ENCODE measurements around the gene MMP23B.
"Not testable (repeated sequence)": the region's sequence is repeated elsewhere in the genome, so short reads cannot be mapped to it uniquely, and the experiment has no call there.

MMP23B gene

DNA sequence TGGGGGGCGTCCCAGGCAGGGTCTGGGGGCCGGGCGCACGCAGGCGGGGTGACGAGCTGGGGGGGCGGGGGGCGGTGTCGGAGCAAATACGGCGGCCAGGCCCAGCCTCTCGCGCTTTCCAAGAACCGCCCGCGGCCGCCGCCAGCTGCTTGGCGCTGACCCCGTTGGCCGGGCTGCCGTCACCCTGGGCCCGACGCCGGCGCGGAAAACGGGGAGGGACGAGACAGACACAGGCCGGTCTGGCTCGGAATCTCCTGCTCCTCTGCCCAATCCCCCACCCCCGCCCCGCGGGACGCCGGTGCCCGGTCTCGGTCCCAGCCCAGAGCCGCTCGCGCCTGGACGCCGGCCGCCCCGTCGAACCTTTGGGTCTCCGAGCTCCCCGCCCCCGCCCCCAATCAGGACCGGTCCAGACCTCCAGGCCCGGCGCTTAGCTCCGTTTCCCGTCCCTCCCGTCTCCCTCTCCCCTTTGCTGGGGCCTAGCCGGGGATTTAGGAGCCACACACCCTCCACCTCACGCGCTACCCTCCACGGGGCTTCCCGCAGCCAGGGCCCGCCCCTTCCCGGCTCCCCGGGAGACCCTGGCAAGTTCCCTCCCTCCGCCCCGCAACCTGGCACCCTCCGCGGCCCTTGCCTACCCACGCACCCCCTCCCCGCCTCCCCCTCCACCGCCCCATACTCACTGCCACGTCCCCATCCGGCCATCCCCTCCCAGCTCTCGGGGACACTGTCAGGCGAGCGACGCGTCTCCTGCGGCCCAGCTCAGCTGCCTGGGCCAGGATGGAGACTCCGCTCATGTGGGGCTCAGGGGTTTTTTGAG is 800 bp upstream of the MMP23B start:
- peak overlapping the region; percentile 44 to 71 for H3K4me3 Mint-ChIP-seq
- H3K4me1 Mint-ChIP-seq: peaks cover 20% of the 10 kb centered on the region
- DNase-seq (no peak), ATAC-seq (no peak)
- no peaks in the 10 kb centered on the region for H3K9me3 Mint-ChIP-seq
- peaks cover 7% of the 10 kb centered on the region for H3K27me3 Mint-ChIP-seq
- H3K27ac Mint-ChIP-seq: no peak overlapping the region

DNA sequence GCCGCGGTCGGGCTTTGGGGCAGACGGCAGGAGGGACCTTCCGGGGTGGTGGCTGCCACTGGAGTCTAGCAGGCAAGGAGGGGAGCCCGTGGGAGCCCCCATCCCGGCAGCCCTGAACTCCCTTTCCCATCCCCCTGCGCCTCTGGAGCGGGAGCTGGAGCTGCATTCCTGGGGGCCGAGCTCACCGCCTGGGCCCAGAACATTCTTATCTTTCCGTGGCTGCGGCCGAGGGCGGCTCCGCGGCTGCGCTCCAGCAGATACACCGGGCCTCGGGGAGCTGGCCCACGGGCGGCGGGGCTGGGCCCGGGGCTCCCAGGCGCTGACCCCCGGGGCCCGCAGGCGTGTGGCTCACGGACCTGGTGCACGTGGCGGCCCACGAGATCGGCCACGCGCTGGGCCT is 1.4 kb downstream of the MMP23B start:
- not testable (repeated sequence) for H3K27me3 Mint-ChIP-seq, ATAC-seq, DNase-seq, H3K27ac Mint-ChIP-seq, H3K9me3 Mint-ChIP-seq, H3K4me3 Mint-ChIP-seq
- H3K4me1 Mint-ChIP-seq: peaks cover 13% of the 10 kb centered on the region

DNA sequence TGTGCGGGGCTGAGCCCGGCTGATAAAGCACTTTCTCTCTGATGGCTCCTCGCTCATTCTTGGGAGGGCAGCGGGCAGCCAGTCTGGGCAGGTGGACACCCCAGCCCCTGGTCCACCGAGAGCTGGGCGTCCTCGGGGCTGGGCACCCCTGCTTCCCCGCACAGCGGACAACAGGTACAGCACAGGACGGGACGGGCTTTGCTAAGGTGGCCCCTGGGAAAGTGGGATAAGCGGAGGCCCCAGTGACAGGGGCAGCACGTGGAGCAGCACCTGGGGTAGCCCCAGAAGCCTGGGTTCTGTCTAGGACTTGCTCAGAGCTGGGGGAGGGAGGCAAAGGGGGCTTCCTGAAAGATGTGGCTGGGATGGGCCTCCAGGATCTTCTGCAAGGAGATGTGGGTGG is 2.6 kb downstream of the MMP23B start:
- H3K27ac Mint-ChIP-seq, ATAC-seq, H3K27me3 Mint-ChIP-seq, H3K4me3 Mint-ChIP-seq, H3K9me3 Mint-ChIP-seq, H3K4me1 Mint-ChIP-seq: not testable (repeated sequence)
- peak in 1 of 2 donors; percentile 3 for DNase-seq

DNA sequence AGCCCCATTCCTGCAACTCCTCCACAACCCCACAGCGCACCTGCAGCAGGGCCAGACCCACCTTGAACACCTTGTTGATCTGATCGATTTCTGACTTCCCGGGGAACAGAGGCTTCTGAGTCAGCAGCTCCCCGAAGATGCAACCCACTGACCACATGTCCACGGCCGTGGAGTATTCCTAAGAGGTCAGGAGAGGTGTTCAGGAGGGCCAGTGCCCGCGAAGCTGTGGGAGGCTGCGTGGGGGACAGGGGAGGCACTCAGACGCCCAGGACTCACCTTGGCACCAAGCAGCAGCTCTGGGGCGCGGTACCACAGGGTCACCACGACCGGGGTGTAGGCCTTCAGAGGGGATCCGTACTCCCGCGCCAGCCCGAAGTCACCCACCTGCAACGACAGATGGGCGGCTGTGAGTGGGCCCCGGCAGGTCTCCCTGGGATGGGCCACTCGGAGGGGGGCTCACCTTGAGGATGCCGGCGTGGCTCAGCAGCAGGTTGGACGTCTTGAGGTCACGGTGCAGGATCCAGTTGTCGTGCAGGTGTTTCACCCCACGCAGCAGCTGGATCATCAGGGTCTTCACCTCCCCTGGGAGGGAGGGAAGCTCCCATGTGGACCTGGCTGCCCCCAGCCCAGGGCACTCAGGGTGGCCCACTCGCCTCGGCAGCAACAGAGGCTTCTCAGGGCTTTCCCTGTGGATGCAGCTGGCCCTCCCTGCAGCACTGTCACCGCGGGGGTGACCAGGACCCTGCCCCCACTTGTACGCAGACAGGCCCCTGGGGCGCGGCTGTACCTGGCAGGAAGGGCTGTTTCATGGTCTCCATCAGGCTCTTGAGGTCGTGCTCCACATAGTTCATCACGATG is 4.9 kb downstream of the MMP23B start:
- not testable (repeated sequence) for H3K4me3 Mint-ChIP-seq, H3K27me3 Mint-ChIP-seq, DNase-seq, H3K9me3 Mint-ChIP-seq, H3K4me1 Mint-ChIP-seq, ATAC-seq
- H3K27ac Mint-ChIP-seq: peak overlapping the region in 1 of 2 donors; percentile 63

DNA sequence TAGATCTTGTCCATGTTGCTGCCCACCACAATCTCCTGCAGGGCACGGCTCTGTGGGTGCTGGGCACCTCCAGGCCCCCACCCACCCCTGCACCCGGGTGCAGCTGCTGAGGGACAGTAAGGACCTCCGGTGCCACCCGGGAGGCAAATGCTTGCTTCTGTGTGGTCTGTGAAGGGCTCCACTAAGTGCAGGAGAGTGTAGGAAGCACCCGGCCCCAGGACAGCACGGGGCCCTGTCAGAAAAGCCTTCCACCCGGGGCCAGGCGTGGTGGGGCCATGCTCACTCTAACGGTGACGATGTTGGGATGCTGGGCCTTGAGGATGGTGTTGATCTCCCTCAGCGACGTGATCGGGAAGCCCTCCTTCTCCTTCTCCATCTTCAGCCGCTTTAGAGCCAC is 5.5 kb downstream of the MMP23B start:
- H3K9me3 Mint-ChIP-seq, H3K27ac Mint-ChIP-seq, ATAC-seq, H3K4me1 Mint-ChIP-seq, DNase-seq, H3K27me3 Mint-ChIP-seq, H3K4me3 Mint-ChIP-seq: not testable (repeated sequence)

DNA sequence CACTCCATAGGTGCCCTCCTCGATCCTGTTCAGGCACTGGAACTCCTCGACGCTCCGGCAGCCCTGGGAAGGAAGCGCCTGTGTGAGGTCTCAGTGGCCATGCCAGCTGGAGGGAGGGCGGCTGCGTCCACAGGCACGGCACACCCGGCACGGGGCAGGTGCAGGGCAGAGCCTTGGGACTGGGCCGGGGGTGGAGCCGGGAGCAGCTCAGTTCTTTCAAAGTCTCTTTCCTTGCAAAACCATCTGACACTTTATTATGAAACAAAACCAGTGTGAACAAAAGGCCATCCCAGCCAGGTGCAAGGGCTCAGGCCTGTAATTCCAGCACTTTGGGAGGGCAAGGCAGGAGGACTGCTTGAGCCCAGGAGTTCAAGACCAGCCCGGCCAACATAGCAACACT is 6.6 kb downstream of the MMP23B start:
- not testable (repeated sequence) for H3K27ac Mint-ChIP-seq, ATAC-seq, DNase-seq, H3K9me3 Mint-ChIP-seq, H3K27me3 Mint-ChIP-seq, H3K4me3 Mint-ChIP-seq, H3K4me1 Mint-ChIP-seq

DNA sequence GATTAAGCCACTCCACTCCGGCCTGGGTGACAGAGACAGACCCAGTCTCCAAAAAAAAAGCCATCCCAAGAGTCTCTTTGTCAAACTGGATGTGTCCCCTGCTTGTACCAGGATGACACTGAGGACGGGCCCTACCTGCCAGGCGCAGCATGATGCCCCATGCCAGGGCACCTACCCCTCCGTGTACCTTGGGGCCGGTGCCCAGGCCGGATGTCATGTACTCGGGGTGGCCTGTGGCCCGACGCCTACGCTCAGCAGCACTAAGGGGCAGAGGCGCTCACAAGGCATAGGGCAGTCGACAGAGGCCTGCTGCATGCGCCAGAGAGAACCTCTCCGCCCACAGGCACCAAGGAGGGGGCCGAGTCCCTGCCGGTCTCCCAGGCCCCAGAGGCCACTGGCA is 7.4 kb downstream of the MMP23B start:
- not testable (repeated sequence) for H3K27me3 Mint-ChIP-seq, H3K4me3 Mint-ChIP-seq, H3K4me1 Mint-ChIP-seq, DNase-seq, ATAC-seq, H3K9me3 Mint-ChIP-seq, H3K27ac Mint-ChIP-seq

DNA sequence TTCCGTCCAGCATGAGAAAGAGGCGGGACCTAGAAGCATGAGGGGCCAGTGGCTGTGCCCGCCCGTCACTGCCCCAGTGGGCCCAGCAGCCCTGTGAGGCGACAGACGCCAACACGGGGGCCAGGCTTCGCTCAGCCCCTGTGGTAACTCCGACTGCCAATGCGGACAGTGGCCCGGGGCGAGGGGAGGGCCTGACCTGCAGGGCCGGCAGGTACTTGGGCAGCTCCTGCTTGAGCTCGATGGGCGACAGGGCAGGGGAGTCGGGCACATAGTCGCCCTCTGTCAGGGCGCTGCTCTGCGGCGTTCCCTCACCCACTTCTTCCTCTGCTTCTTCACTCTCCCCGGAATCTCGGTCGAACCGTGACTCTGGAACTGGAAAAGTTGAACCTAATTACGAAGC is 8.1 kb downstream of the MMP23B start:
- H3K4me3 Mint-ChIP-seq, H3K27me3 Mint-ChIP-seq, ATAC-seq, H3K4me1 Mint-ChIP-seq, DNase-seq, H3K9me3 Mint-ChIP-seq: not testable (repeated sequence)
- peak overlapping the region in 1 of 2 donors; percentile 12 for H3K27ac Mint-ChIP-seq

DNA sequence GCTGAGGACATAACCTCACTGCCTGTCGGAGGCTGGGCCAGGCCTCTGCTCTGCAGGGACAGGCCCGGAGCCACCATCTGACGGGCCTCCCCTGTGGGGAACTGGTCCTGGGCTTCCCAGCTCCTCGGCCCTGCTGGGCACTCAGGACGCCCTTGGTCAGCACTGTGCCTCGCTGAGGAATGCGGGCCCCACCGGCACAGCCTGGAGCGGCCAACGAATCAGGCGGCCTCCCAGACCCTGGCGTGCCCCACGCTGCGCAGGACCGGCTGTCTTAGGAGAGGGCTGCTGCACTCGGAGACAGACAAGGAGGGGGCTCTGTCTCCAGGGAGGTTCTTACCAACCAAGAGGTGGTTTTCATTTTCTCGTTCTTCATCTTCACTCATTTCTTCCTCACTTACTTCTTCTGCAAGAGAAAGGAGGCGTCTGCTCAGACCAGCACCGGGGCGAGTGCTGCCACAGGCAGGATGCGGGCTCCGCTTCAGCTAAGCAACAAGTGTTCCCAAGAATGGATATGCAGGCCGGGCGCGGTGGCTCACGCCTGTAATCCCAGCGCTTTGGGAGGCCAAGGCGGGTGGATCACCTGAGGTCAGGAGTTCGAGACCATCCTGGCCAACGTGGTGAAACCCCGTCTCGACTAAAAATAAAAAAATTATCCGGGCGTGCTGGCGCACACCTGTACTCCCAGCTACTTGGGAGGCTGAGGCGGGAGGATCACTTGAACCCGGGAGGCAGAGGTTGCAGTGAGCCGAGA is 8.9 kb downstream of the MMP23B start:
- H3K4me1 Mint-ChIP-seq, H3K9me3 Mint-ChIP-seq, H3K4me3 Mint-ChIP-seq, ATAC-seq, H3K27ac Mint-ChIP-seq, H3K27me3 Mint-ChIP-seq, DNase-seq: not testable (repeated sequence)

DNA sequence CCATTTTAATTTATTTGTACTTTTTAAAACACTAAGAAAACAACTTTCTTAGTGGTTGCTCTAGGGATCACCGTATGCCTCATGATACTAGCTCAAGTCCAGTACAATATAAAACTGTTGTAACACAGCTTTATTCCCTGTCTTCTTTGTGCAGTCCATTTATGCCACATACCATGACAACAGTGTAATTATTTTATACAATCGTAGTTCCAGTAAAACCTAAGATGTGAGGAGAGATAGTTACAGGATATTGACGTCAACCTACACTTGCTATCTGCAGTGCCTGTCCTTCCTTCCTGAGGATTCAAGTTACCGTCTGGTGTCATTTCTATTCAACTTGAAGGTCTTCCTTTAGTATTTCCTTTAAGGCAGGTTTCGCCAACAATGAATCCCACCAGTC is 14.4 kb downstream of the MMP23B start:
- not testable (repeated sequence) for DNase-seq, H3K4me1 Mint-ChIP-seq, H3K27ac Mint-ChIP-seq, H3K9me3 Mint-ChIP-seq, H3K27me3 Mint-ChIP-seq, ATAC-seq, H3K4me3 Mint-ChIP-seq

DNA sequence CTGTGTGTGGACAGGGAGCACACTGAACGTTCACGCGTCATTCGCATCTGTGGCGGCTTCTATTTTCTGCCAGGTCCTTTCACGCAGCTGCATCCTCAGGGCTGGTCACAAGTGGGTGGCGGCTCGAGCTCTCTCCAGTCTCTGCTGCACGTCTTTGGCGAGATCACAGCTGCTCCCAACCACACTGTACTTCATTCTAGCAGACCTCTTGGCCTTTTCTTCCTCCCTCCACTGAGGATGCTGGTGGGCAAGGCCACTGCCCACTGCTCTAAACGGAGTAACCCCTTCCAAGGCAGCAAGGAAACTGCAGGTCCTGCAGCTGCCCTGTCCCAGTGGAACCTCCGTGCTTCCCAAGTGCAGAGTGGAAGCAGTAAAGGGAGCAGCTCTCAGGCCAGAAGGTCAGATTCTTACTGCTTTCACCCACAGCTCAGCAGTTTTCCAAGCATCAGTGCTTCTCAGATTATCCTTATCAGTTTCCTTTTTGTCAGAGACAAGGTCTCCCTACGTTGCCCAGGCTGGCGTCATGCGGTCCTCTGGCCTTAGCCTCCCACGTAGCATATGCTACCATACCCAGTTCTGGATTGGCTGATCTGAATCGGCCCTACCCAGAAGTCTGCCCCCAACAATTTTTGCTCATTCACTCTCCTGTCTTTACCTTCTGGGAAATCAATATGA is 15.7 kb downstream of the MMP23B start:
- DNase-seq, H3K27me3 Mint-ChIP-seq, ATAC-seq, H3K4me3 Mint-ChIP-seq, H3K9me3 Mint-ChIP-seq, H3K4me1 Mint-ChIP-seq: not testable (repeated sequence)
- peak overlapping the region in 1 of 2 donors; percentile 14 for H3K27ac Mint-ChIP-seq

- not testable (repeated sequence) for H3K4me3 Mint-ChIP-seq, ATAC-seq, H3K27ac Mint-ChIP-seq, DNase-seq, H3K4me1 Mint-ChIP-seq, H3K9me3 Mint-ChIP-seq, H3K27me3 Mint-ChIP-seq
These were observed 16.3 kb downstream of the MMP23B start for GRCh38 chr1:1648265-1648664.

DNA sequence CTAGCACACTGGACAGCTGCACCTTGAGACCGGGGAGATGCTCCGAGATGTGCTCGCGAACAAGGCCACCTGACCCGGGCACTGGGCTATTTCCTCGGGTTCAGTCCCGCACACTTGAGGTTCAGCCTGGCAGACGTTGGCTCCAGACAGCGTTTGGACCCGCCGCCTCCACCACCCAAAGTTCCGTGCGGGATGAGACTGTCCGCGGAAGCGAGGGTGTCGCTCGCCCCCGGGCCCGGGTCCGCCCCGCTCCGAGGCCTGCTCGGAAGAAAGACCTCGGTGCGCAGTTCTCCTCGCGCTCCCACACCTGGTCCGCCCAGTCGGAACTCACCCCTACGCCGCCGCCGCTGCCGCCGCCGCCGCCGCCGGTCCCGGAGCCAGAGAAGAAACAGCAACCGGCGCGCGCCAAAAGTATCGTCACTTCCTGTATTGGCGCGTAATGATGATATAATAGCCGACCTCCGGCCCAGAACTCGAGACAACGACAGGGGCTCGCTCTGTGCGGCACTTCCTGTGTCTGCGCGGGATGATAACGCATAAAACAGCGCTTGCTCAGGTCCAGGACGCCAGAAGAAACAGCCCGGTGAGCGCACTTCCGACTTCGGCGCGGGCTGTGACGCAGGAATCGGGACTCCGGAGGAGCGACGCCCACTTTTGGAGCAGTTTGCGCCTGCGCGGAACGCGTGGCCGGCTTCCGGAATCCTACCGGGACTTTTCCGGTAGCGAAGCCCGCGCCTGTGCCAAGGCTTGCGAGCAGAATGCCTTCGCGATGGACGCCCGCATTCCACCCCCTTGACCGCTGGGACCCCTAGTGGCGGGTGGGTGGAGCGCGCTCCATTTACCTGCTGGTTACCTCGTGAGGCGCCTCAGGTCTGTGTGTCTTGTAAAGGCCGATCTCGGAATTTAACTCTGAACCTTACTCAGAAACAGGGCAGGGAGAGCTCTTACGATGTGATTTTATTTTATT is 26.9 kb downstream of the MMP23B start, which contains the start of gene CDK11B:
Gene CDK11B (minus strand): TSS at position 422 of the 967 bp plus-strand sequence. CDS start 1,519 bp downstream, outside the sequence.
- not testable (repeated sequence) for H3K4me1 Mint-ChIP-seq, H3K9me3 Mint-ChIP-seq, H3K27me3 Mint-ChIP-seq
- peak; percentile 95 to 98 for DNase-seq
- H3K27ac Mint-ChIP-seq: peak within 1 kb of the TSS; percentile 98 to 99
- peak; percentile 98 for ATAC-seq
- H3K4me3 Mint-ChIP-seq: peak within 1 kb of the TSS; percentile 93 to 94

DNA sequence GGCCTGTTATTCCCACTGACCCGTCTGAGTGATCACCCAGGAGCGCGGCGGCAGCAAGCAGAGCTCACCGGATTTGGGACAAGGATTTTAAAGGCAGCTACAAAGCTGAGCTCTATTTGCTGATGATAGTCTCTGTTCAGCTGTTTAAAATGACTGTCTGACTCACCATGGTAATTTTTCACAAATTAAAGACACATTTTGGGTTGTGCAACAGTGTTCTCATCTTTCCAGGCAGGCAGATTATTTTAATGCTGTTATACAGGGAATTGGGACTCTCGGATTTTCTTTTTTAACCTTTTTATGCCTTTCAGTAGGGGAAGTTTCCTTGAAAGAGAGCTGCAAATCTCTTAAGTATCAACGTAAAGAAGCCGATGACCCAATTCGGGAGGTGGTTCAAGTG is 30.4 kb downstream of the MMP23B start:
- DNase-seq, H3K27ac Mint-ChIP-seq, H3K4me1 Mint-ChIP-seq, ATAC-seq, H3K9me3 Mint-ChIP-seq, H3K27me3 Mint-ChIP-seq, H3K4me3 Mint-ChIP-seq: not testable (repeated sequence)

All from stimulated activated naive CD8-positive, alpha-beta T cell treated with anti-CD3 and anti-CD28 coated beads, Interleukin-15, amount 100 ng/mL, for 72 hours (primary cell).